Suprapubic skin (tissue), 4 donors: ENCODE data around the gene RASA3. TPM values are rescaled to one million over a fixed set of nuclear protein-coding genes. Genes with fewer than 3 reads are reported as not detected.

Experiments used
- DNase-seq, 2 donors: peaks; one replicate each; pipeline ENCODE4 v3.0.0-alpha.2; 2019; ENCODE audit warnings: low spot score in 2 of 2
- H3K27ac ChIP-seq: fragments of 200-600 bp; sonication (generic); one replicate; pipeline ENCODE4 v1.5.1; 2019
- H3K27me3 ChIP-seq: fragments of 200-600 bp; sonication (generic); one replicate; pipeline ENCODE4 v1.5.1; 2019
- H3K36me3 ChIP-seq: fragments of 200-600 bp; sonication (generic); one replicate; pipeline ENCODE4 v1.5.1; 2019
- H3K4me1 ChIP-seq: fragments of 200-600 bp; sonication (generic); one replicate; pipeline ENCODE4 v1.5.1; 2019
- H3K4me3 ChIP-seq: fragments of 200-600 bp; sonication (generic); one replicate; pipeline ENCODE4 v1.5.1; 2019; ENCODE audit warnings: mild to moderate bottlenecking
- H3K9me3 ChIP-seq: fragments of 200-600 bp; sonication (generic); one replicate; pipeline ENCODE4 v1.5.1; 2019
- CTCF ChIP-seq, 2 donors: fragments of 200-600 bp in 1 of 2; fragments of 450-650 bp in 1 of 2; sonication (generic) in 1 of 2; IDR thresholded peaks; one replicate each; pipeline ENCODE4 v1.5.1; 2016 to 2019; ENCODE audit warnings: antibody characterized with exemption in 2 of 2, mild to moderate bottlenecking in 1 of 2, moderate library complexity in 1 of 2
- EP300 ChIP-seq: sonication (generic); formaldehyde crosslinking; IDR thresholded peaks from one replicate; pipeline ENCODE4 v1.6.1; 2017; ENCODE audit warnings: antibody characterized with exemption
- POLR2A ChIP-seq, 2 donors: fragments of 450-650 bp; IDR thresholded peaks; one replicate each; pipeline ENCODE4 v1.6.1; 2017; ENCODE audit warnings: antibody characterized with exemption in 2 of 2, mild to moderate bottlenecking in 2 of 2, moderate library complexity in 2 of 2
- POLR2AphosphoS5 ChIP-seq, 3 donors: sonication (generic); formaldehyde crosslinking; IDR thresholded peaks; one replicate each; pipeline ENCODE4 v1.6.1; 2017; ENCODE audit warnings: antibody characterized with exemption in 3 of 3
- WGBS: methylation state at CpG from one replicate; pipeline ENCODE4 v1.1.5; 2018; 5-methylcytosine and 5-hydroxymethylcytosine counted together
- total RNA-seq, 4 donors: library from RNA; depleted of rRNA; stranded (reverse); fragments of >200 nt; gene quantifications; one replicate each; pipeline ENCODE4 v1.1.0, GENCODE V29; 2016

Gene RASA3
- total RNA-seq, 4 donors from 2014 or later: 15.3 to 37.1 (median 16.4) TPM

DNA sequence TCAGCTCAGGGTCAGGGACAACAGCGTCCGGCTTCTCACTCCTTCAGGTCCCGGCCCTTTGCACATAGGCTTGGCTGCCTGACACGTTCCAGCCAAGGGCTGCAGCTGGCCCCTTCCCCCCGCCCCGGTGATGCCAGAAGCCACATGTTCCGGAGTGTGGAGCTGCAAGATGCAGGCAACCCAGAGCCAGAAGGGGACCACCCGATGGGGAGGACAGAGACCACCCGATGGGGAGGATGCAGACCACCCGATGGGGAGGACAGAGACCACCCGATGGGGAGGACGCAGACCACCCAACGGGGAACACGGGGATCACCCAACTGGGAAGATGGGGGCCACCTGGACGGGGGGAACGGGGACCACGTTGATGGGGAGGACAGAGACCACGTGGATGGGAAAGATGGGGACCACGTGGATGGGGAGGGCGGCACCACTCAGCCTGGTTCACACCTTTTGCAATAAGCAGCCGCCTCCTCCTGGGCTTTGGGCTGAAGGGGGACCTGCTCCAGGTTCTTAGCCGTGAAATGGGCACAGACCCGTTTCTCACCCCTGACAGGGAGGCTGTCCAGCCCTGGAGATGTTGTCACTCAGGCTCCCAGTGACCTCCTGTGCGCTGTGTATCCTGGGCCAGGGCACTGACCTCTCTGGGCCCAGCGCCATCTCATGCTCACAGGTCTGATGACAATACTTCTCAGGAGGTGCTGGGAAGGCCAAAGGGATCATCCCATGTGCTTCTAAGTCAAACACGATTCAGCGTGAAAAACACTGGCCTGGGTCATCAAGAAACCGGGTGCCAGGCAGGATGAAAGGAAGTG lies 193.1 kb downstream of the RASA3 start:
- DNase-seq: no peak
- 69% methylated on average over 20 of the region's 28 CpGs for WGBS
- Histone ChIP-seq H3K4me3 (no peak overlapping the region), H3K4me1 (peaks cover 11% of the 10 kb centered on the region), H3K27me3 (peaks cover 8% of the 10 kb centered on the region), H3K36me3 (no peaks in the 10 kb centered on the region), H3K27ac (no peak overlapping the region), H3K9me3 (no peaks in the 10 kb centered on the region)
- TF ChIP-seq POLR2A (IDR thresholded peaks at IDR 0.05) (no peak), POLR2AphosphoS5 (IDR thresholded peaks at IDR 0.05) (no peak), CTCF (IDR thresholded peaks at IDR 0.05) (no peak), EP300 (no peak)

DNA sequence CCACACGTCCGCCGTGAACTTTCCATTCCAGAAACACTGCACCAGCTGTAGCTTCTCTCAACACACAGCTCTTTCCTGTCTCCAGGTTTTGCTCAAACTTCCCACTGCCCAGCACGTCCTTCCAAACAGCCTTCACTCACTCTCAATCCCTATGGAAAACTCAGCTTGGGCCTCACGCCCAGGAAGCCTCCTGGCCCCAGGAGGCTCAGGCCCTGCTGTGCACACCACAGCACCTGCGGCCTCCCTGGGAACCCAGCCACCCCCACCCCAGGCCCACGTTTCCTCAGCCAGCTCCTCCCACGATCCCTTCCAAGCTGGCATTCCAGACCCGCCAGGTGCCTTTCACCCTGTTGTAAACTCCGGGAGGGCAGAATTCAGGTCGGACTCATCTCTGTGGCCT lies 193.7 kb downstream of the RASA3 start:
- TF ChIP-seq EP300 (no peak), POLR2AphosphoS5 (IDR thresholded peaks at IDR 0.05) (no peak), CTCF (IDR thresholded peaks at IDR 0.05) (no peak), POLR2A (IDR thresholded peaks at IDR 0.05) (no peak)
- no peaks in the 10 kb centered on the region for H3K36me3 ChIP-seq
- H3K27ac ChIP-seq: no peak overlapping the region
- H3K9me3 ChIP-seq: no peaks in the 10 kb centered on the region
- WGBS: 54% methylated on average over 11 of the region's 11 CpGs
- peaks cover 8% of the 10 kb centered on the region for H3K27me3 ChIP-seq
- H3K4me3 ChIP-seq: no peak overlapping the region
- peaks cover 11% of the 10 kb centered on the region for H3K4me1 ChIP-seq
- no peak for DNase-seq

GRCh38 chr13:113938246-113938645 lies 194.2 kb downstream of the RASA3 start:
- H3K27ac ChIP-seq: no peak overlapping the region
- H3K36me3 ChIP-seq: no peaks in the 10 kb centered on the region
- no peak for DNase-seq
- 56% methylated on average over 7 of the region's 7 CpGs for WGBS
- peaks cover 11% of the 10 kb centered on the region for H3K4me1 ChIP-seq
- H3K27me3 ChIP-seq: peaks cover 8% of the 10 kb centered on the region
- H3K4me3 ChIP-seq: no peak overlapping the region
- TF ChIP-seq POLR2AphosphoS5 (IDR thresholded peaks at IDR 0.05) (no peak), POLR2A (IDR thresholded peaks at IDR 0.05) (no peak), EP300 (no peak), CTCF (IDR thresholded peaks at IDR 0.05) (no peak)
- no peaks in the 10 kb centered on the region for H3K9me3 ChIP-seq

DNA sequence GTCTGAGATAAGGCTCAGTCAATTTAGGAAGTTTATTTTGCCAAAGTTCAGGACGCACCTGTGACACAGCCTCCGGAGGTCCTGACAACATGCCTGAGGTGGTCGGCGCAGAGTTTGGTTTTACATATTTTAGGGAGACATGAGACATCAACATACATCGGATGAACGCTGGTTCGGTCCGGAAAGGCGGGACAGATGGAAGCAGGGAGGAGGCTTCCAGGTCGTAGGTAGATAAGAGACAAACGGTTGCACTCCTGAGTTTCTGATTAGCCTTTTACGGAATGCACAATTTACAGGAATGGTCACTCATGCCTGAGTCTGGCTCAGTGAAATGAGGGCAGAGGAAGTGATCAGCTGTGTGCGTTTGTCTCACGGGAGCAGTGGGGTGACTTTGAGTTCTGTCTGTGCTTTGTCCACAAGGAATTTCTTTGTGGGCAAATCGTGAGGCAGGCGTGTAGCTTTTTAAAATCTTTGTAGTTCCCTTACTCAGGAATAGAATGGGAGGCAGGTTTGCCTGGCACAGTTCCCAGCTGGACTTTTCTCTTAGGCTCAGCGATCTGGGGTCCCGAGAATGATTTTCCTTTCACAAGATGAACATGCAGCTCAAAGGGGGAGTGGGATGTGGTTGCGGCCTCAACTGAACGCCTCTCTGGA lies 194.8 kb downstream of the RASA3 start:
- TF ChIP-seq EP300 (no peak), CTCF (IDR thresholded peaks at IDR 0.05) (no peak), POLR2A (IDR thresholded peaks at IDR 0.05) (no peak)
- no peaks in the 10 kb centered on the region for H3K9me3 ChIP-seq
- no peak overlapping the region for H3K4me3 ChIP-seq
- H3K4me1 ChIP-seq: peaks cover 11% of the 10 kb centered on the region
- H3K27me3 ChIP-seq: peaks cover 8% of the 10 kb centered on the region
- WGBS: 85% methylated on average over 20 of the region's 20 CpGs
- no peak overlapping the region for H3K27ac ChIP-seq
- H3K36me3 ChIP-seq: no peaks in the 10 kb centered on the region
- DNase-seq: no peak

DNA sequence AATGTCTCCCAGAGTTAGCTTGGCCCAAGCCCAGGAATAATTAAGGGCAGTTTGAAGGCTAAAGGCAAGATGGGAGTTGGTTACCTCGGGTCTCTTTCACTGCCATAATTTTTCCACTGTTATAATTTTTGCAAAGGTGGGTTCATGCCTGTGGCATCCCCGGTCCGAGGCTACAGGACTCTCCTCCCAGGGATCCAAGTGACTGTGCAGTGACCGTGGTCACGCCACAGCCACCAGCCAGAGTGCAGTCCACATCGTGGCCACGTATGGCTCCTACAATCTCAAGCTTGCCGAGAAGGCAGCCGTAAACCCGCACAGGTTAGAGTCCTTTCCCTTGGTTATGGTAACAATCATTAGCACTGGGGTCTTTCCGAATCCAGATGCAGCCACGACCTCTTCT lies 195.3 kb downstream of the RASA3 start:
- 90% methylated on average over 12 of the region's 12 CpGs for WGBS
- no peaks in the 10 kb centered on the region for H3K36me3 ChIP-seq
- TF ChIP-seq CTCF (IDR thresholded peaks at IDR 0.05) (no peak), EP300 (no peak), POLR2AphosphoS5 (IDR thresholded peaks at IDR 0.05) (no peak), POLR2A (IDR thresholded peaks at IDR 0.05) (no peak)

More for the DNA sequence above, 195.3 kb downstream of the RASA3 start:
- H3K4me1 ChIP-seq: peaks cover 11% of the 10 kb centered on the region
- no peaks in the 10 kb centered on the region for H3K9me3 ChIP-seq
- no peak overlapping the region for H3K4me3 ChIP-seq
- no peak overlapping the region for H3K27ac ChIP-seq
- H3K27me3 ChIP-seq: peaks cover 8% of the 10 kb centered on the region
- no peak for DNase-seq
